Measurements from ENCODE around the gene ERICH6B. TPM values are rescaled to one million over a fixed set of nuclear protein-coding genes. Genes with fewer than 3 reads are reported as not detected.

The ERICH6B gene
- total and polyA plus RNA-seq, 2 experiments from 2014 or later: not detected

GRCh38 chr13:45518525-45519245 is 96.9 kb downstream of the ERICH6B start (continued):
- TF ChIP-seq ZNF462 (CRISPR knock-in tag; IDR thresholded peaks at IDR 0.05): no peak

GRCh38 chr13:45516757-45517156 is 98.8 kb downstream of the ERICH6B start:
- Mint-ChIP-seq H3K9me3 (no peaks in the 10 kb centered on the region), H3K27ac (no peak overlapping the region), H3K36me3 (ENCODE audit: low read depth) (peaks cover 48% of the 10 kb centered on the region), H3K4me1 (no peaks in the 10 kb centered on the region), H3K4me3 (no peak overlapping the region), H3K27me3 (ENCODE audit: insufficient read depth, low read depth, poor library complexity) (no peaks in the 10 kb centered on the region)
- ATAC-seq (no peak), DNase-seq (ENCODE audit: low spot score) (no peak)
- Histone ChIP-seq H3K4me2 (no peak overlapping the region), H3K4me3 (no peak overlapping the region), H3F3A (replicated peaks; ENCODE audit: low read depth) (no peaks in the 10 kb centered on the region), H3K4me1 (ENCODE audit: insufficient read depth) (no peaks in the 10 kb centered on the region), H3K36me3 (ENCODE audit: insufficient read depth) (peaks cover 26% of the 10 kb centered on the region; the same call in 1 of the 2 replicates), H3K9me2 (ENCODE audit: insufficient read depth) (no peaks in the 10 kb centered on the region), H3K79me2 (replicated peaks; ENCODE audit: insufficient read depth) (no peaks in the 10 kb centered on the region), H3K27ac (ENCODE audit: low read depth) (no peak overlapping the region), H4K20me1 (replicated peaks; ENCODE audit: insufficient read depth) (peaks cover 7% of the 10 kb centered on the region; the same call in 1 of the 2 replicates), H2AFZ (no peak overlapping the region), H3K27me3 (ENCODE audit: insufficient read depth) (no peaks in the 10 kb centered on the region)
- no peak for TF ChIP-seq ZNF114 (CRISPR knock-in tag; IDR thresholded peaks at IDR 0.05)

GRCh38 chr13:45512098-45512496 is 103.4 kb downstream of the ERICH6B start:
- Histone ChIP-seq H3K79me2 (replicated peaks; ENCODE audit: insufficient read depth) (no peaks in the 10 kb centered on the region), H2AFZ (no peak overlapping the region), H4K20me1 (replicated peaks; ENCODE audit: insufficient read depth) (peaks cover 9% of the 10 kb centered on the region), H3K4me1 (ENCODE audit: insufficient read depth) (no peaks in the 10 kb centered on the region), H3K27me3 (ENCODE audit: insufficient read depth) (no peaks in the 10 kb centered on the region), H3K36me3 (ENCODE audit: insufficient read depth) (peaks cover 15% of the 10 kb centered on the region; the same call in 1 of the 2 replicates), H3K4me2 (no peak overlapping the region), H3K4me3 (no peak overlapping the region), H3K27ac (ENCODE audit: low read depth) (no peak overlapping the region), H3F3A (replicated peaks; ENCODE audit: low read depth) (no peaks in the 10 kb centered on the region), H3K9me2 (ENCODE audit: insufficient read depth) (no peaks in the 10 kb centered on the region)
- Mint-ChIP-seq H3K27me3 (ENCODE audit: insufficient read depth, low read depth, poor library complexity) (no peaks in the 10 kb centered on the region), H3K4me1 (no peaks in the 10 kb centered on the region), H3K9me3 (no peaks in the 10 kb centered on the region), H3K27ac (no peak overlapping the region), H3K4me3 (no peak overlapping the region), H3K36me3 (ENCODE audit: low read depth) (peaks cover 36% of the 10 kb centered on the region)
- TF ChIP-seq JUNB (IDR thresholded peaks at IDR 0.05; ENCODE audit: unreplicated experiment) (no peak), STAT1 (IDR thresholded peaks at IDR 0.05; ENCODE audit: unreplicated experiment) (no peak), CREB1 (CRISPR knock-in tag; IDR thresholded peaks at IDR 0.05; ENCODE audit: low read depth) (no peak)
- ATAC-seq: no peak
- DNase-seq (ENCODE audit: low spot score): no peak
